GM13976 (cell line): ENCODE data around the gene MED12.

Experiments used
- DNase-seq: peaks from one replicate; pipeline ENCODE4 v3.0.0; 2012; ENCODE audit warnings: low spot score
- CTCF ChIP-seq: IDR thresholded peaks from 2 replicates; pipeline ENCODE4 v1.5.1; 2012; ENCODE audit warnings: borderline replicate concordance, mild to moderate bottlenecking; ENCODE audit not compliant: insufficient read depth; ENCODE audit errors: extremely low read depth, missing control alignments, control extremely low read depth
- in situ Hi-C: fragments of 300-500 bp; cut with MboI; formaldehyde crosslinking; loops from one replicate; pipeline ENCODE4 v1.12.0; 2022; ENCODE audit warnings: low sequenced_read_pairs, mixed read lengths, inconsistent platforms; ENCODE audit not compliant: unreplicated experiment

Gene MED12

DNA sequence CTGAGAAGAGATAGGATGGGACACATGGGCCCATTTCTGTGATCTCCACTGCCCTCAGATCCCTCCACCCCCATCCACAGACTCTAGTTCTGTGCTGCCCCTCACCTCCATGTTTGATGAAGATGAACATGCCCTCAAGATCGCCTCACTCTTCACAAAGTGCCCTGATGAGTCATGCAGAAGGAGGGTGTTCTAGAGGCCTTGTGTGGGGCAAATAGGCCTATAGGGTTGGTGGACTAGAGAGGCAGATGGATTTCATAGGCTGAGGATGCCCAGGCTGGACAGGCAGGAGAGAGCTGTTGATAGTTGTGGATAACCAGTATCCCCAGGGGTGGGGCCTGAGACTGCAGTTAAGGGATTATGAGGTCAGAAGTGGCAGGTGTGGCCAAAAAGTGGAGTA, 12.0 kb upstream of the MED12 start, which contains the start of gene CXorf65:
Gene CXorf65, minus strand, starts transcription at position 314 of the 400 bp plus-strand sequence. Its CDS starts 184 bp downstream, at position 130.
- in situ Hi-C loops, result no loop called here
- DNase-seq, result no peak
- TF ChIP-seq CTCF, result no peak

DNA sequence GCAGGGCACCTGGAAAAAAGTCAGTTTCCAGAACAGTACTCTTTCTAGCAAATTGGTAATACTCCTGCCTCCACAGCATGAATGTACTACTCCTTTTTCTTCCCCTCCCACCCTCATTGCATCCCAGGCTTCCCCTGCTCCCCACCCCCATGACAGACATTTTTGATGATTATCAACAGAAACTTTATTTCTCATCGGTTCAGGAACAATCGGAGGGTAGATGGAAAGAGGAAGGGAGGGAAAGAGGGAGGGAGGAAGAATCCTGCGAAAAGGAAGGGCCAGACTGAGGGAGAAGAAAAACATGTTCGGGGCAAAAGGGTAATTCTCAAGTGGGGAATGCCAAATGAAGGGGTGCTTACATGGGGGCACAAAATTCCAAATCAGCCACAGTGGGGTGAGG, 11.2 kb upstream of the MED12 start:
- no peak for DNase-seq
- in situ Hi-C loops, result no loop called here
- no peak for TF ChIP-seq CTCF

- in situ Hi-C loops, result no loop called here
- no peak for TF ChIP-seq CTCF
- DNase-seq, result no peak
Measured at GRCh38 chrX:71107762-71108360, 10.5 kb upstream of the MED12 start.

GRCh38 chrX:71109051-71109450, 9.3 kb upstream of the MED12 start:
- in situ Hi-C loops, result no loop called here
- DNase-seq, result no peak
- no peak for TF ChIP-seq CTCF

GRCh38 chrX:71111141-71111843, 7.1 kb upstream of the MED12 start, which contains the start of gene IL2RG:
IL2RG (minus strand) TSS chrX:71111577; CDS start chrX:71111539, 38 bp downstream.
- in situ Hi-C loops, result no loop called here
- DNase-seq, result peak; percentile 76
- TF ChIP-seq CTCF, result no peak

GRCh38 chrX:71111921-71112431, 6.4 kb upstream of the MED12 start:
- DNase-seq, result no peak
- TF ChIP-seq CTCF, result no peak
- in situ Hi-C loops, result no loop called here
